NT2/D1 (cell line): ENCODE results near the gene CYBA.

Source experiments
- SUZ12 ChIP-seq: IDR thresholded peaks from 2 replicates; pipeline ENCODE4 v1.6.1; 2011; ENCODE audit not compliant: insufficient read length, insufficient read depth; ENCODE audit errors: extremely low read depth
- ZNF274 ChIP-seq: IDR thresholded peaks from 2 replicates; pipeline ENCODE4 v1.6.1; 2011; ENCODE audit warnings: mild to moderate bottlenecking, low read depth, low read length

DNA sequence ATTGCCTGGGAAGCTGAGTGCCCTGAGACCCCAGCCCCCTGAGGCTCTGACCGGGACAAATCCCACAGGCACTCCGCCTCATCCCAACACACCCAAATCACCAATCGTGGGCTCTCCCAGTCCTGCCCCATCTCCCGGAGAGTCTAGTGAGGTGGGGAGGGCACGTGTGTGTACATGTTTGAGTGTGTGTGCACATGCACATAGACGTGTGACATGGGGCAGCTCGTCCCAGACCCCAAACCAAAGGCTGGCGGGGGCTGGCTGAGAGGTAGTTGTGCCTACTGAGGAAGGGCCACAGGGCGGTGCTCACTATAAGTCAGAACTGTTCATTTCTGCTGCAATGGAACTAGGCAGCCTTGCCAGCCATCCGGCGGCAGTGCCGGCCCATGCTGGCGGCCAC is 26.9 kb upstream of the CYBA start:
- TF ChIP-seq SUZ12 (no peak), ZNF274 (no peak)
